ELR (cell line): ENCODE data around the gene CALCA.
"Not testable (repeated sequence)": the region's sequence is repeated elsewhere in the genome, so short reads cannot be mapped to it uniquely, and the experiment has no call there.

Source experiments
- DNase-seq: peaks from one replicate; pipeline ENCODE4 v3.0.0-alpha.2; 2015; ENCODE audit warnings: low read depth

CALCA gene, protein sequence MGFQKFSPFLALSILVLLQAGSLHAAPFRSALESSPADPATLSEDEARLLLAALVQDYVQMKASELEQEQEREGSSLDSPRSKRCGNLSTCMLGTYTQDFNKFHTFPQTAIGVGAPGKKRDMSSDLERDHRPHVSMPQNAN

DNA sequence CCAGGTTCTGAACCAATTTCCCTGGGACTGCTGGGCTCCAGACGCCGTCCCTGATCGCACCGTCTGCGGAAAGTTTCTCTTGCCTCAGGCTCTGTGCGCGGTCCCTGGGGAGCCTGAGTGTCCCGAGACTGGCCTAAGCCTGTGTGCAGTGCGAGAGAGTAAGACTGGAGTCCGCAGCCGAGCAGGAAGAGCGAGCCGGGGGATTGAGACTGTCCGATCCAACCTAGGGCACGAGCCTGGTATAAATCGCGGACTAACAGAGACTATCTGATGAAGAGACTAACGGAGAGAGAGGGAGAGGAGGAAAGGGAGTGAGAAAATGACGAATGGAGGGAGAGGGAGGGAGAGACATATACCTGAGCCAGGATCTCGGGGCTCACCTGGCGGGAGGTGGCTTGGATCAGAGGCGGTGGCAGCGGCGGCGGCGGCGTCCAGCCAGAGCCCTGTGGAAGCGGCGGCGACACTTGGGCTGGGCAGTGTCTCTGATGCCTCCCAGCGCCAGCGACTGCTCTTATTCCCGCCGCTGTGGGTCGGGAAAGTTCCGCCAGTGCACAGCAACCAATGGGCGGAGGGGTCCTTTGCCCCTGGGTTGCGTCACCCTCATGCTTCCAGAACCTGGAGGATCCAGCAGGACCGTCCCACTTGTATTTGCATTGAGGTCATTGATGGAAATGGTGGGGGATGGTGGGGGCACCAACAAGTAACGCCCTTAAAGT lies at the start of gene CALCA:
CALCA (minus strand) TSS at position 487 of the 716 bp plus-strand sequence. CDS start 1,159 bp downstream, outside the sequence.
- DNase-seq = no peak

DNA sequence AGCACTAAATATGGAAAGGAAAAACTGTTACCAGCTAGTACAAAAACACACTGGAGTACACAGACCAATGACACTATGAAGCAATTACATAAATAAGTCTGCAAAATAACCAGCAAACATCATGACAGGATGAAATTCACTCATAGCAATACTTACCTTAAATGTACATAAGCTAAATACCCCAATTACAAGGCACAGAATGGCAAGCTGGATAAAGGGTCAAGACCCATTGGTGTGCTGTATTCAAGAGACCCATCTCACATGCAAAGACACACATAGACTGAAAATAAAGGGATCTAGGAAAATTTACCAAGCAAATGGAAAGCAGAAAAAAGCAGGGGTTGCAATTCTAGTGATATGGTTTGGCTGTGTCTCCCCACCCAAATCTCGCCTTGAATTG lies 44.0 kb upstream of the CALCA start:
- no peak for DNase-seq

DNA sequence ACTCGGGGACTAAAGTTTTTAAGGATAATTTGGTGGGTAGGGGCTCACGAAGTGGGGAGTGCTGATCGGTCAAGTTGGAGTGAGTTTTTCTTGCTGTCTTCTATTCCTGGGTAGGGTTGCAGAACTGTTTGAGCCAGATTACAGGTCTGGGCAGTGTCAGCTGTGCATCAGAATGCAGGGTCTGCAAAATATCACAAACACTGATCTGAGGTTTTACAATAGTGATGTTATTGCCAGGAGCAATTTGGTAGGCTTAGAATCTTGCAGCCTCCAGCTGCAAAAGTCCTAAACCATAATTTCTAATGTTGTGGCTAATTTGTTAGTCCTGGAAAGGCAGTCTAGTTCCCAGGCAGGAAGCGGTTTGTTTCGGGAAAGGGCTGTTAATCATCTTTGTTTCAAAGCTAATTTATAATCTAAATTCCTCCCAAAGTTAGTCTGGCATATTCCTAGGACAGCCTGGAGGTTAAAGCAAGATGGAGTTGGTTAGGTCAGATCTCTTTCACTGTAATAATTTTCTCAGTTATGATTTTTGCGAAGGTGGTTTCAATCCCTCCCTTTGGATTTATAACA lies 39.7 kb upstream of the CALCA start:
- no peak for DNase-seq

DNA sequence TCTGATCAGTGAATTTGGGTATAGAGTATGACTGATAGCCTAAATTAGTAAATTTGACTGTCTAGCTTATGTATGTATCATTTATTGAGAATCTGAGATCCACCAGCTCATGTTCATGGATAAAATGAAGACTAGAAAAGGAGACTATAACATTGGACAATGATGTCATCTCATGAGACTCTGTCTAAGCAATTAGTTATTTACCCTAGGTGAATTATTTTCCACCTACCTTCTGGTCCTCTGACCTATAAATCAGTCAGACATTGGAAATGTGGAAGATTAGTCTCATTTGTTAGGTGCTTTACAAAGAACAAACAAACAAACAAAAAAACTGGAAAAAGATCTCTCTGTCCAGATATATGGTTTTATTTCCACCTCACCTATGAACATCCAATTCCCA lies 38.7 kb upstream of the CALCA start:
- DNase-seq = no peak

DNA sequence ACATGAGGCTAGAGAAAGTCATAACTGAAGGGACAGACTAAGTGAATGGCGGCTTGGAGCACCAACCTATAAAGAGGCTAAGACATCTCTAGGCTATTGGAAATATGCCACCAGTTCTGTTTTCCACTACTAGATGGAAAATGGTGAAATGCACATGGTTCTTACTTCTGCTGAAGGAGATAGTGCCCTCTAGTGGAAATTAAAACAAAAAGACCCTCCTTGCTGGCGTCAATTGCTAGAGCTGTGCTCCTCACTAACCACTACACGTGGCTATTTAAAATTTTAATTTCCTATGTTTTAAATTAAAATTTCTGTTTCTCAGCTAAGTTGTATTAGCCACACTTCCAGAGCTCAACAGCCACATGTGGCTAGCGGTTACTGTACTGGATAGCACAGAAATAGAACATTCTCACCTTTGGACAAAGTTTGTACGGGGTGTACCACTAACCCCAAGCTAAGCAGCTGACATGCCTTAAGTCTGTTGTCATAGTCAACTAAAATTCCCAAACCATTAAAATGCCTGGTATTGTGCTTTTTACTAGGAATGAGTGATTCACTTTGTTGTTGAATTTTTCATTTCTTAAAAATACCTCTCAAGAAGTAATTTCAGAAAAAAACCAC lies 34.1 kb upstream of the CALCA start:
- DNase-seq = peak; percentile 75

DNA sequence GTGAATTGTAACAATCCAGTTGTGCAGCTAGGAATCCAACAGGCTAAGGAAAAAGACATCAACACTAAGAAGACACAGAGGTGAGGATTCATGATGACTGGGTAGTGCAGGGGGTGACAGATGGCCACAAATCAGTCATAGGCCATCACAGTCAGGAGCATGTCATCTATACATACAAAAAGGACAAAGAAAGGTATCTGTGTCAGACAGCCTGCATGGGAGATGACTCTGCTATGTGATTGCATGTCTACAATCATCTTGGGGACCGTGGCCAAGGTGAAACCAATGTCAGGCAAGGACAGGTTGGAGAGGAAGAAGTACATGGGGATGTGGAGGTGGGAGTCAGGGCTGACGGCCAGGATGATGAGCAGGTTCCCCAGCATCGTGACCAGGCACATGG lies 16.0 kb upstream of the CALCA start:
- DNase-seq = not testable (repeated sequence)

DNA sequence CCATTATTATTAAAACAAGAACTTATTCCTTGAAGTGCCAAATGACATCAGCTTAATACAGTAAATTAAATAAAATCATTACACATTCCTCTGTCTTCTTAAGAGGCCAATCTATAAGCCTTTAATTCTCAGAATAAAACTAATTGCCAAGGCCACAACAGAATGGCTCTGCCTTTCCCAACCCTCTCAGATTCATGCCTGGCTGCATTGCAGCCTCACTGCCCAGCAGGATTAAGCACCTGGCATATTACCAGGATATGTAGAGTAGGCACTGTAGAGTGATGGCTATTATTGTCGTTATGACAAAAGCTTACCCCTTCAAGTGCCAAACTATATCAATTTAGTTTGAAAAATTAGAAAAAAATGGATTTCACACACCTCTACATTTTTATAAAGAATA lies 9.4 kb upstream of the CALCA start:
- DNase-seq = no peak

DNA sequence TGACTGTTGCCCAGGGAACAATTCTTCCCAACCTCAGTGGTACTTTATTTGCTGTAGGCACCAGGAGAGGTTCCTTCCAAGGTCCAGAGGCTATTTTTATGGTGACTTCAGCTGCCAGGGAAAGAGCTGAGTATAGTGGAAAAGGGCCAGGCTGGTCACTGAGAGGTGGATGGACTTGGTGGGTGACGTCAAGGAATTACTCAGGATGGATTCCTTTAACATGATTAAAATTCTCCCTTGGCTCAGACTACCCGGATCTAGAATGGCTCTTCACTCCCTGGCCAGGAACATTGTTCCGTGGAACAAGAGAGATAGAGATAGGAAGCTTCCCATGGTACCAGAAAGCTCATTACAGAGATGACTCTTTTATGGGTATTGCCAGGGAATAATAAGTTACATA lies 8.7 kb upstream of the CALCA start:
- DNase-seq = peak; percentile 70

DNA sequence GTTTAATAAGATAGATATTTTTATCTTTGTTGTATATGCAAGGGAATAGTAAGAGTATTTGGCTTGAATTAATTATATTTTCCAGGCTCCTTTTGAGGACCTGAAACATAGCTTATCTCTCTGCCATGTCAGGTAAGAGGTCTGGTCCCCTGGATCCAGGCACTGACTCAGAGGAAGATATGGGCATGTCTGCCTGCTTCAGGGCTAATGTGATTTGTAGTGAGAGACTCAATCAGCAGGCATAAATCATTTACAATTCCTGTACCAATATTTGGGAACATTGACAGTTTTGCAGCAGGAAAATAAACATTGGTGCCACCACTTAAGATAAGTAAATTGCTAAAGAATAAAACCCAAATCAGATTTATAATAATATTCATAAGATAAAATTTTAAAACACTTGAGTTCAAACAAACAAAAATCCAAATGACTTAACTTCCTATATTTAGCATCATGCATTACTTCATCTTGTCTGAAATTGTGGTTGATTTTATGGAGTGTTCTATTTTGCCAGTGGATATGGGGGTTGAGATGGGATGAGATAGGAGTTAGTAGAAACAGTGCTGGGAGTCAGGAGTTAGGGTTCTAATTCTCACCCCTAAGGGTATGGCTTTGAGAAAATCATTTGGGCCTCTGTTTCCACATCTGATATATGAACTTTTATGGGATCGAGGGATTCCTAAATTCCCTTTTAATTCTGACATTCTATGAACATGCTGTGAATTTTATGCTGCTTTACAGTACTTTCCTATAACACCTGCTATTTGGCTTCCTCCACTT lies 5.1 kb upstream of the CALCA start:
- no peak for DNase-seq

DNA sequence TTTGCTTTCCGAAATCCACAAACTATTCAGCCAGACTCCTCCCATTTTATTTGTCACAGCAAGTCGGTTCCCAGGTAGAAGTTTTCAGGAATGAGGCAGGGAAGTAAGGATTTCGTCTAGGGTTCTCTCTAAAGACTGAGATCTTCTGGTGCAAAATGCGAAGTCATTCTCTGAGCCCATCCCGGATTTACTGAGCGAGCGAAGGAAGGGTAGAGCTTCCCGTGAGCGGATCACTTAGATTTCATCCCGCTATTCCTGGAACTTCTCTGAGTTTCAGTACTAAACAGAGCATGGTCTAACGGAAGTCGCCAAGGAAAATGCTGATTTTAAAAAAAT lies 3.1 kb upstream of the CALCA start:
- DNase-seq = no peak

DNA sequence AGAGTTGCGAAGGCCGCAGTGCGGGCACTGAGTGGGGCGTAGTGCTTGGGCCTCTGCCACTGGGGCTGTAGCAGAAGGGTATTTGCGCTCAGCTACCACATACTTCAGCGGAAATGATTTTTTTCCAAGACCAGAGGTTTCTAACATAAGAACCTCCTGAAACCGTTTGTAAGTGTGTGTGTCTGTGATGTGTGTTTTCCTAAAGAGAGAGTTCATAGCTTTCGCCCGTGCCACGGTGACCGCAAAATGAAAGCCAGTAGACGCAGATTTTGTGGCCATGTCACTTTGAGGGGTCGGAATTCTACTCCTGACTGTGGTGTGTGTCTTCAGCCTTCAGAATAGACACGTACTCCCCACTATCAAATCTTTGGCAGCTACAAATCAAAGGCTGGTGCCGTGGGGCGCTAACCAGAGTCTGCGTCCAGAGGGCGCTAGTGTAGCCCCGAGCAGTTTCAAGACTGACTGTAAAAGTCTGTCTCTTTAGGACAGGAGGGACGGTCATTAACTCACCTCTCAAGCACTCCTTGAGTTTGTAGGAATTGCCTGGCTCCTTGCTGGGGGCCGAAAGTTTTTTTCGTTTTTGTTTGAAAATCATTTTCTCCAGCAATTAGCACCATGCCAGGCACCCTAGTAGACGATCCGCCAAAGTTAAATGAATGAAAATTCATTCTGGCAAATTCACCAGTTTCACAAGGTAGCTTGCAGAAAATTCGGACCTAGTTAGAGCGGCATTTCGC lies 2.5 kb upstream of the CALCA start:
- peak; percentile 55 for DNase-seq

DNA sequence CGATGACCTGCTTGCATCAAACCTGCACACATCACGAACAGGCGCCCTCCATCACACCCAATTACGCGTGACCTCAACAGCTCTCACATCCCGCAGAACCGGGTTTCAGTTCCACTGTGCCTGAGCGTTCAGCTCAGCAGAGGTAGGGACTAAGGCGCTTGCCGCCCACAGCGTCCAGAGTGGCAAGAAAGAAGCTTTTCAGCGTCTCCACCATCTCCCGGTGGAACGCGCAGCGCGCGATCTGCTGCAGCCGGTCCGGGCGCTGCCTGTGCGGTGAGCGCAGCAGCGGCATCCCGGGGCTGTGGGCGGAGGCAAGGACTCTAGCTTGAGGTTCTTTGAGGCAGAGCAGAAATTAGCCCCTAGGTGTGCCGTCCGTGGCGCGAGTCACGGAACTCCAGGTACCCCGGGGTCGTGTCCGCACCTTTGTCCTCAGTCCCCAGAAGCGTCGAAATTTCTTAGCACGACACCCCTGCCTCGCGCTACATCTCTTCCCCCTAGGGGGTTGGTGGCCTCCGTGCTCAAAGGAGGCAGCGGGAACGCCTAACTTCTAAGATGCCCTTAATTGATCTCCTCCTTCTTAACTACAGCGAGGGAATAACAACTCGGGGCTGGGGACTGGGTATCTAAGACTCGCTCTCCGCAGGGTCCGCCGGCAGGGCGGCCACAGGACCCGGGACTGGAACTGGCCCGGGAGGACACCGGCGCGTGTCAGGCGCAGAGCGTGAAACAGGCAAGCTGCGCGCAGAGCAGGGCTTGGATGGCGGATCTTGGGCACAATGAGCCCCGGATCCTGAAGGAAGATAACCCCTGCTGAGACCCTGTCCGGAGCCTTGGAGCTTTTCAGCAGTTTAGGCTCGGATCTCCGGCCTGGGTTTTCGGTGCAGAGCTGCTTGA lies 1.7 kb upstream of the CALCA start:
- peak; percentile 14 for DNase-seq

DNA sequence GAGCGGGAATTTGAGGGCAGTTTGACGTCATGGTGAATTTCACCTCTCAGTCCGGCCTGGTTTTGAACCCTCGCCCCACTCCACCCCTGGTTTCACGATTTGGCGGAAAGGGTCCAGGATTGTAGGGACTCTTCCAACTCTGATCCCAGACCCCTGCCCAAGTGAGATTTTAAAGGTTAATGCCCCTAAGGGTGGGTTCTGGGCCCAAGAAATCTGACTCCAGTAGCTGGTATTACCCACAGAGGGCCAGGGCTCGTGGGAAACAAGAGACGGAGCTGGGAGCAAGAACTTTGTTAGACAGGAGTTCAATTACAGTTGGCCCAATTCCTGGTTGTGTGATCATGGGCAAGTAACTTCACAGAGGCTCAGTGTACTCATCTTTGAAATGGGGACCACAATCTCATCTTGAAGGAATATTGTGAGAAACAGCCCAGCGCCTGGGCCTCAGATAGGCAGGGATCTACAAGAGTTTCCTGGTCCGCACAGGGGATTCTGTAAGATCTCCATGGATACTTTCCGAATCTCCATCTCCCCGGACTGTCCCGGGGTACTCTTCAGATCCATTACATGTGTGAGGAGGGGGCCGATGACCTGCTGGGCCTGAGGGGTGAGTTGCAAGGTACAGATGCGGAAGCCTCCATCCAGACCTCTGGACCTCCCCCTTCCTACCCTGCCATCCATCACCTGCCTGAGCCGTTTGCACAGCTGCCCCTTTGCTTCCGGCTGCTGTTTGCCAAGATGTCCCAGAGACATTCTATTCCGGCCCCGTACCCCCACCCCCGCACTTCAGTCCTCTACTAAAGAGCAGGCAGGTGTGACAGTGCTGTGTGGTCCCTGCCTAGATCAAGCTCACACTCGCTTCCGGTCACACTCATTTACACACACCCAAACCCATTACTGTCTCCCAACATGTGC lies 687 bp upstream of the CALCA start:
- no peak for DNase-seq

DNA sequence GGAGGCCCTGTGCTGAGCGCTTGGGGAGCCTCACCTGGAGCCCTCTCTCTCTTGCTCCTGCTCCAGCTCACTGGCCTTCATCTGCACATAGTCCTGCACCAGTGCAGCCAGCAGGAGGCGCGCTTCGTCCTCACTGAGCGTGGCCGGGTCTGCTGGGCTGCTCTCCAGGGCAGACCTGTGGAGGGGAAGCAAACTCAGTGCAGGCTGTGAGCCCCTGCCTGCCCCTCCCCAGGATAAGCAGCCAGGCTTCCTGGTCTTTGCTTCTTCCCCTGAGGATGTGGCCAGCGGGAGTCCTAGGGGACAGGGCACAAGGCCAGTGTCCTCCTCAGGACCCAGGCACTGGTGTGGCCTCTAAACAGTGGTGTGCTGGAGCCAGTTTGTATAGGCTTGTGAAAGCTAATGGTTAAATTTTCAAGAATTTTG lies 2.2 kb downstream of the CALCA start:
- DNase-seq = peak; percentile 47

DNA sequence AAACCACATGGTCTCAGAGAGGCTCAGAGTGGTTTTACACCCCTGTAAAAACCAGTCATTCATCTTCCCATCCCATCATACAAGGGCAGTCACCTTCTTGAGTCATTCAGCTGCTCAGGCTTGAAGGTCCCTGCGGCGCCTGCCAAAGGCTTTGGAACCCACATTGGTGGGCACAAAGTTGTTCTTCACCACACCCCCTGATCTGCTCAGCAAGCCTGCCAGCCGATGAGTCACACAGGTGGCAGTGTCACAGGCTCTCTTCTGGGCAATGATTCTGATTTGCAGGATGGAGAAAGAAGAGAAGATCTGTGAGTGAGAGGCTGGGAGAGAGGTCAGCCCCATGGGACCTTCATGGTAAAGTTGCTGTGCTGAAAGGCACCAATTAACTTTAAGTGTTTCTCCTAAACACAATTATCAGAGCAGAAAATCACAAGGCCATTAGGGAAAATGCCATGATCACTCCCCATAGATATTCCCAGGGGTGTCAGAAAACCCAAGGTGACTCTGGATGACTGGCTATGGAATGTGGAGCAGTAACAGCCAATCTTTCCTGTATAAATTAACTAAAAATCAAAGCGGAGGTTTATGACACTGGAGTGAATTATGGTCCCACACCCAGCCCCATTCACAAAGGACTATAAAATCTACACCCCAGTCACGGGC lies 4.4 kb downstream of the CALCA start:
- DNase-seq = no peak

DNA sequence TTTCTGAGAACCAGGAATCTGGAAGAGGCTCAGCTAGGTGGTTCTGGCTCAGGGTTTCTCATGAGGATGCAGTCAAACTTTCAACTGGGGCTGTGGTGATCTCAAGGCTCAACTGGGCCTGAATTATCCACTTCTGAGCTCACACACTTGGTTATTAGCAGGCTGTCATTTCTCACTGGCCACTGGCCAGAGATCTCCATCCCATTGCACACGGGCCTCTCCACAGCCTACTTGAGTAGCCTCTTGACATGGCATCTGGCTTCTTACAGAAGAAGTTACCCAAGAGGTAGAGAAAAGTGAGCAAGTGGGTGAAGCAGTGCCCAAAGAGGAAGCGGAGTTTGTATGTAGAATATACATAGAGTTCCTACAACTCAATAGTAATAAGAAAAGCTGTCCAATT lies 16.0 kb downstream of the CALCA start:
- no peak for DNase-seq

DNA sequence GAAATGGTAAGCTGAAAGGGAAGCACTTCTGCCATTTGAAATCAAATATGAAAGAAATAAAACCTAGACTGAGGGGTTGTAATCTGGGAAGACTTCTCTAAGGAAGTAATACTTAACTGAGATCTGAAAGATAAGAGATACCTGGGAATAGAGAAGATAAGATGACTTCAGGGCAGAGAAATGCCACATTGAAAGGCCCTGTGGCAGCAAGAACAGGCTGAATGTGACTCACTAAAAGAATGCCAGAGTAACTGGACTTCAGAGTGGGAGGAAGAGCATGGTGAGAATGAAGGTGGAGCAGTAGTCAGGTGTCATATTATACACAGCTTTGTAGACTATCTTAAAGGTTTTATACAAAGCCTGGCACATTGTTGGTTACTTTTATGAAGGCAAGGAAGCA lies 17.6 kb downstream of the CALCA start:
- DNase-seq = no peak

DNA sequence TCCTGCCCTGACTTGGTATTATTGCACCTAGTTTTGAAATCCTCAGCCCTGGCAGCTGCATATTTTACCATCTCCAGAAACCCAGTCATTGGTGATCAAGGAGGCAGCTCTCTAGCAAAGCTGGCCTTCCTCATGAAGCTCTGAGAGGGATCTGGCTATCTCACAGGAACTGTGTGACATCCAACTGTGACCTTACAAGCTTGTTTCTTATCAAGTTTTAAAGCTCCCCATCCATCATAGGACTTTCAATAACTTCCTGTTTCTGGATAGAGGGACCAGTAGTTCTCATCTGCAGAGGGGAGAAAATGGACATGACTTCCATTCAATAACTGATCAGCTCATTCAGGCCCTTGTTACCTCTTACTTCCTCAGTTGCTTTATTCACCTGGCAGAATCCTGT lies 18.2 kb downstream of the CALCA start:
- no peak for DNase-seq

DNA sequence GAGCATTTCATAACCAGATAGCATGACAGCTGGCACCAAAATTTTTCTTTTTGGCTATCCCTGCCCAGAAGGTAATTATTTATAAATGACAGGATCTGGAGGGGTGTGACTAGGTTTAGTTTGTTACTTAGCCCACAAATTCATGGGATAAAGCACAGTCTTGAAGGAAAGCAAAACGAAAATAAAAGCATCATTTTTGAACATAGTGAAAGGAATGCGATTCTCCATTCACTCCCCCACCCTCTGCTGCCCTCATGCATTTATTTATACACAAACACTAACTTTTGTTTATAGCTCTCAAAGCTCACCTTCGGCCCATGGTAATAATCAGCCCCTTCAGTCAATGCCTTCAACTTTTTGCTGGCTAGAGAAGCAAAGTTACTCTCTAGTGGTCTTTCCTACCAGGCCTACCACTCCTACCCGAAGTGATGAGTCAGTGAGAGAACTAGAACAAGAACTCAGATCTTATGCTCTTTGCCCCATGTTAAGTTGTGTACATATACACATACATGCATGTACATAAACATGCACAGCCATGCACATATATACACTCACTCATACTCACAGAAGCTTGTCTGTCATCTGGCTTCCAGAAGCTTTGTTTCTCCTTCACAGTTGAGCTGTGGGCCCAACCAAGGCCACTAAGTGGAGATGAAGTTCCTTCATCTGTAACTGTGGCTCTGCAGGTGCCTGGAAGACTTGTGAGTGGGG lies 22.6 kb downstream of the CALCA start:
- no peak for DNase-seq
